ENCODE data around the gene CALD1.

- TF ChIP-seq CTCF (optimal IDR thresholded peaks at IDR 0.05 in 1 of 3, IDR thresholded peaks at IDR 0.05 in 1 of 3, conservative IDR thresholded peaks at IDR 0.05 in 1 of 3; ENCODE audit: extremely low read depth in 1 of 3, insufficient read depth in 2 of 3, low read length in 3 of 3) (no peak), EZH2 (IDR thresholded peaks at IDR 0.05; ENCODE audit: low read length) (no peak)
Measured at GRCh38 chr7:134949171-134949570, 169.7 kb downstream of the CALD1 start.

Data from keratinocyte (primary cell).